Esophagus (tissue), 2 donors: ENCODE results near the gene SLC7A7. TPM values are rescaled to one million over a fixed set of nuclear protein-coding genes. Genes with fewer than 3 reads are reported as not detected.
"Not testable (repeated sequence)": the region's sequence is repeated elsewhere in the genome, so short reads cannot be mapped to it uniquely, and the experiment has no call there.

Source experiments
- H3K27ac ChIP-seq, 2 donors: one replicate each; pipeline ENCODE4 v1.5.1; 2013; ENCODE audit warnings: low read depth in 2 of 2, mild to moderate bottlenecking in 2 of 2, inconsistent platforms in 1 of 2, low read length in 1 of 2, moderate library complexity in 1 of 2
- H3K27me3 ChIP-seq, 2 donors: one replicate each; pipeline ENCODE4 v1.6.1; 2013; ENCODE audit warnings: low read length in 2 of 2, control low read depth in 1 of 2, mild to moderate bottlenecking in 1 of 2; ENCODE audit not compliant: insufficient read depth in 2 of 2, control insufficient read depth in 1 of 2
- H3K36me3 ChIP-seq, 2 donors: one replicate each; pipeline ENCODE4 v1.6.1; 2013; ENCODE audit warnings: low read length in 1 of 2; ENCODE audit not compliant: control insufficient read depth in 2 of 2, insufficient read depth in 2 of 2
- H3K4me1 ChIP-seq, 2 donors: one replicate each; pipeline ENCODE4 v1.6.1; 2013; ENCODE audit warnings: low read length in 1 of 2; ENCODE audit not compliant: control insufficient read depth in 2 of 2, insufficient read depth in 2 of 2
- H3K4me3 ChIP-seq, 2 donors: one replicate each; pipeline ENCODE4 v1.5.1; 2013; ENCODE audit warnings: low read length in 2 of 2, mild to moderate bottlenecking in 2 of 2, low read depth in 1 of 2, moderate library complexity in 1 of 2
- H3K9me3 ChIP-seq, 2 donors: one replicate each; pipeline ENCODE4 v1.6.1; 2013; ENCODE audit warnings: mild to moderate bottlenecking in 2 of 2, low read depth in 1 of 2, low read length in 1 of 2, moderate library complexity in 1 of 2; ENCODE audit not compliant: control insufficient read depth in 2 of 2, insufficient read depth in 1 of 2
- WGBS, 2 donors: extraction: QIAGEN DNeasy Blood & Tissue Kit; methylation state at CpG; one replicate each; pipeline ENCODE4 v1.1.7; 2013; 5-methylcytosine and 5-hydroxymethylcytosine counted together
- polyA plus RNA-seq, 2 donors: library from polyadenylated mRNA; stranded (reverse); fragments of 200-250 nt; gene quantifications; one replicate each; pipeline ENCODE4 v1.2.3, GENCODE V29; 2013
- donor health status: healthy with polysubstance abuse.
- donor health status: Bipolar disorder and iron deficiency.

SLC7A7 gene
- polyA plus RNA-seq, 2 donors: 0.98 to 1.5 TPM

DNA sequence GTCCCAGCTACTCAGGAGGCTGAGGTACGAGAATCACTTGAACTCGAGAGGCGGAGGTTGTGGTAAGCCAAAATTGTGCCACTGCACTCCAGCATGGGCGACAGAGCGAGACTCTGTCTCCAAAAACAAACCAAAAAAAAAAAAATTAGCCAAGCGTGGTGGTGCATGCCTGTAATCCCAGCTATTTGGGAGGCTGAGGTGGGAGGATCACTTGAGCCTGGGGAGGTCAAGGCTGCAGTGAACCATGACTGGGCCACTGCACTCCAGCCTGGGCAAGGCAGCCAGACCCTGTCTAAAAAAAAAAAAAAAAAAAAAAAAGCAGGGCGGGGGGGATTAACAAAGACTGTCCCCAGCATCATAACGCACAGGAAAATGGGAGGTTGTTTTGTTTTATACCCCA lies 38.4 kb downstream of the SLC7A7 start:
- not testable (repeated sequence) for H3K27ac ChIP-seq, H3K4me3 ChIP-seq, H3K4me1 ChIP-seq, H3K36me3 ChIP-seq, H3K27me3 ChIP-seq, H3K9me3 ChIP-seq
- 91 to 97% methylated on average over 8 of the region's 8 CpGs for WGBS, 2 donors

DNA sequence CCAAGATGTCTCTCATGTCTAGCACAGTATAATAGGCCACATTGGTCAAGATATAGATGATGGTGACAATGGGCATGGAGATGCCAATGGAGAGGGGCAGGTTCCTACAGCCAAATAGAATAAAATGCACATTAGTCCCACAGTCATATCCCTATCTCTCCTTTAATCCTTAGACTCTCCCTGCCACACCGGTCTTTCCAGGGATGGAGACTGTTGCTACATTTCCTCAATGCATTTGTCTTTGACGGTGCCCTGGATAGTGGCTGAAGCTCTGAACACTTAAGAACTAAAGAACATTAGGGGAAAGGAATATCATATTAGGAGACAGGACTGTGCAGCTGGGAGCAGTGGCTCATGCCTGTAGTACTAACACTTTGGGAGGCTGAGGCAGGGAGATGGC lies 39.0 kb downstream of the SLC7A7 start:
- H3K4me3 ChIP-seq: no peak overlapping the region
- H3K4me1 ChIP-seq: no peaks in the 10 kb centered on the region
- 93% methylated on average over 2 of the region's 2 CpGs for WGBS, 2 donors
- no peaks in the 10 kb centered on the region for H3K9me3 ChIP-seq
- no peak overlapping the region for H3K27ac ChIP-seq
- H3K27me3 ChIP-seq: no peaks in the 10 kb centered on the region
- peaks cover under 1 to 13% of the 10 kb centered on the region in 2 donors for H3K36me3 ChIP-seq

DNA sequence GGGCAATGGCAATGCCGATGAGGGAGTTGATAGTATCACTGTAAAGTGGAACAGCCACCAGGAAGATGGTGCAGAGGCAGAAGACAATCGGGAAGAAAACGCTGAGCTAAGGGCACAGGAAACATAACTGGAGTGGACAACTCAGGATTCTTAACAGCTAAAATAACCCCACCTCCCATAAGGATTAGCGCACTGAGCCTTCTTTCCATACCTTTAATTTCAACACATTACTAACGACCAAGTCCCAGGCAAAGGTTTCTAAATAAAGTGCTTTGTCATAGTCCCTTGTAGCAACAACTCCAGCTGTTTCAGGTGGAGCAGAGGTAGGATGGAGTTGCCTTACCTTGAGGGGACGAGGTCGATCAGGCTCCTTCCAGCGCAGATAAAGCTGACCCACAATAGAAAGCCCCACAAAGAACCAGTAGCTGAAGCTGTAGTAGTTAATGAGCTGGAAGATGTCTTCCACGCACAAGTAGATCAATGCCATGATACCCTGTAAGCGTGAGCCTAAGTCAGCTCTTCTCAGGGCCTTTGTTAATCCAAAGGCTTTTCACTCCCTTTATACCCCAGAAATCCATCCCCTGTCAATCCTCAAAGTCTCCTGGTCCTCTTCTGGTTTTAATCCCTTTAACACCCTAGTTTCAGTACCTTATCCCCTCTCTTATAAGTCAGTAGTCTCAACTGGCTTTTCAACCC lies 41.1 kb downstream of the SLC7A7 start:
- Histone ChIP-seq H3K27ac (no peak overlapping the region), H3K36me3 (peaks cover 6 to 30% of the 10 kb centered on the region in 2 donors), H3K27me3 (no peaks in the 10 kb centered on the region), H3K4me3 (no peak overlapping the region), H3K9me3 (no peaks in the 10 kb centered on the region), H3K4me1 (no peaks in the 10 kb centered on the region)
- WGBS, 2 donors: 86 to 88% methylated on average over 10 of the region's 10 CpGs

DNA sequence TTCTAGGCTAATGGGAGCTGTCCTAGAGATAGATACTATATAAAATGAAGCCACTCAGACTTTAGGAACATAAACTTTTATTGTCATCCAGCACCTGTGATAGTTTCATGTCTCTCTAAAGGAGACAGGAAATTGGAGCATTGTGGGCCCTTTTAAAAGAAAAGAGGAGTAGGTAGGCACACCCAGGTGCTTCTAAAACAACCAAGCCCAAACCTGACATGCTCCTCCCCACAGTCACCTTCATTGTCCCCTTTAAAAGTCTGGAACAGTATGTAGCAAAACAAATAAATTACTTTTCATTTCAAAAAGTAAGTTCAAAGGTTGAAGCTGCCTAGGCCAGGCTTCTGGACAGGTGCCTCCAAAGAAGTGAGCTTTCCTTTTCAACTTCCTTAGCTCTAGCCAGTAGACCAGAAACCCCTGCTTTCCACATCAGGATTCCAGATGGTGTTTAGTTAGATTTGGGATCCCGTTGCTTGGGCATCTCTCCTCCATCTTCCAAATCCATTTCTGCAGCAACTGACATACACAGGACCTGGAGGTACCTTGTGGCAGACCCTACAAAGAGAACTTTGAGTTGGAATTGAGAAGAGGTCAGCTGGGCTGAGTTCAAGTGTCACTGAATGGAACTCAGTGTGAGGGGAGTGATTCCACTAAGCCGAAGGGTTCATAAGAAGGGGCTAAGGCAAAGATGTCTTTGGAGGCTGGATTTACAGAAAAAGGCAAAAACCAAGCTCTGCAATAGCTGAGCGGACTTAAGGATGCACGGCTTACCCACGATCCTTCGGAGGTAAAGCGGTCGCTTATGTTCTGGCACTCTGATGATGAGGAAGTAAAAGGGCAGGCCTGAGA lies 41.8 kb downstream of the SLC7A7 start:
- Histone ChIP-seq H3K9me3 (no peaks in the 10 kb centered on the region), H3K4me1 (no peaks in the 10 kb centered on the region), H3K4me3 (no peak overlapping the region), H3K27ac (no peak overlapping the region), H3K27me3 (no peaks in the 10 kb centered on the region), H3K36me3 (peaks cover 6 to 32% of the 10 kb centered on the region in 2 donors)
- 94 to 96% methylated on average over 8 of the region's 8 CpGs for WGBS, 2 donors

- no peak overlapping the region for H3K4me3 ChIP-seq
- H3K27me3 ChIP-seq: no peaks in the 10 kb centered on the region
- H3K27ac ChIP-seq: no peak overlapping the region
- 99 to 100% methylated on average over 1 of the region's 1 CpG for WGBS, 2 donors
- peaks cover 9 to 33% of the 10 kb centered on the region in 2 donors for H3K36me3 ChIP-seq
- H3K9me3 ChIP-seq: no peaks in the 10 kb centered on the region
- peaks cover 0 to 3% of the 10 kb centered on the region in 2 donors for H3K4me1 ChIP-seq
Observed at GRCh38 chr14:22772725-22773124, 42.5 kb downstream of the SLC7A7 start.

- Histone ChIP-seq H3K9me3 (no peaks in the 10 kb centered on the region), H3K27ac (no peak overlapping the region), H3K36me3 (peaks cover 9 to 33% of the 10 kb centered on the region in 2 donors), H3K4me1 (peaks cover 0 to 4% of the 10 kb centered on the region in 2 donors), H3K4me3 (no peak overlapping the region), H3K27me3 (no peaks in the 10 kb centered on the region)
- 86 to 92% methylated on average over 8 of the region's 8 CpGs for WGBS, 2 donors
Observed at GRCh38 chr14:22770481-22771187, 44.6 kb downstream of the SLC7A7 start.

DNA sequence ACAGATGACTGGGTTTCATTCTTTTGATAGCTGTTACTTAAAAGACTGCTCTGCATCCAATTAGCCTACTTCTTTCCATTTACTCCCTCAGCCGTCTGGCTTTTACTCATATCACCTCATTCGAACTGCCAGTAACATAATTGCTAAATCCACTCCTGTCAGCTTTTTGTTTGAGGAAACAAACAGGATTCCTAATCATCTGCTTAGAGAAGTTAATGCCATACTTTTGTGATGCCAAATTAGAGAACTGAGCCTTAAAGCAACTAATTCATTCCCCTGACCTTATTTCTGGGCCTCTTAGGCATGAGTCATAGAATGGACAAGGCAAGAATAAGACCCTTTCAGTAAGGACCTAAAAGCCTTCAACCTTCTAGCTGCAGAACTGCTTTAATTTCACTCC lies 45.9 kb downstream of the SLC7A7 start:
- H3K9me3 ChIP-seq: no peaks in the 10 kb centered on the region
- H3K36me3 ChIP-seq: peaks cover 9 to 33% of the 10 kb centered on the region in 2 donors
- H3K4me3 ChIP-seq: no peak overlapping the region
- no peaks in the 10 kb centered on the region for H3K27me3 ChIP-seq
- WGBS, 2 donors: 88 to 89% methylated on average over 2 of the region's 2 CpGs
- peaks cover 0 to 4% of the 10 kb centered on the region in 2 donors for H3K4me1 ChIP-seq
- no peak overlapping the region for H3K27ac ChIP-seq

DNA sequence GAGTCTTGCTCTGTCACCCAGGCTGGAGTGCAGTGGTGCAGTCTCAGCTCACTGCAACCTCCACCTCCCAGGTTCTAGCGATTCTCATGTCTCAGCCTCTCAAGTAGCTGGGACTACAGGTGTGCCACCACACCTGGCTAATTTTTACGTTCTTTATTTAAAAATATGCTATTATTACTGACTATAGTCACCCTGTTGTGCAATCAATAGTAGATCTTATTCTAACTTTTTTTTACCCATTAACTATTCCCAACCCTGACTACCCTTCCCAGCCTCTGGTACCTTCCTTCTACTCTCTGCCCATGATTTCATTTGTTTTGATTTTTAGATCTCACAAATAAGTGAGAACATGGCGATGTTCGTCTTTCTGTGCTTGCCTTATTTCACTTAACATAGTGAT lies 46.3 kb downstream of the SLC7A7 start:
- no peaks in the 10 kb centered on the region for H3K9me3 ChIP-seq
- H3K4me1 ChIP-seq: peaks cover 0 to 4% of the 10 kb centered on the region in 2 donors
- H3K27me3 ChIP-seq: no peaks in the 10 kb centered on the region
- H3K4me3 ChIP-seq: no peak overlapping the region
- H3K36me3 ChIP-seq: peaks cover 9 to 33% of the 10 kb centered on the region in 2 donors
- no peak overlapping the region for H3K27ac ChIP-seq
- WGBS, 2 donors: 93 to 94% methylated on average over 4 of the region's 4 CpGs

- WGBS, 2 donors: 4% methylated on average over 6 of the region's 6 CpGs
- Histone ChIP-seq H3K4me1 (peaks cover 0 to 4% of the 10 kb centered on the region in 2 donors), H3K9me3 (no peaks in the 10 kb centered on the region)
Observed at GRCh38 chr14:22767323-22767589, 48.0 kb downstream of the SLC7A7 start.

More at GRCh38 chr14:22767323-22767589, 48.0 kb downstream of the SLC7A7 start:
- Histone ChIP-seq H3K27ac (peak overlapping the region; percentile 1 to 62), H3K27me3 (no peaks in the 10 kb centered on the region), H3K4me3 (peak overlapping the region; percentile 93 to 97), H3K36me3 (peaks cover 9 to 28% of the 10 kb centered on the region in 2 donors)
